Sigmoid colon (tissue), 4 donors: Measurements from ENCODE around the gene SEMA7A.
"Not testable (repeated sequence)": the region's sequence is repeated elsewhere in the genome, so short reads cannot be mapped to it uniquely, and the experiment has no call there.

Experiments used
- CTCF ChIP-seq, 4 experiments: fragments of 450-650 bp in 3 of 4; fragments of 200-600 bp in 1 of 4; IDR thresholded peaks; one replicate each; pipeline ENCODE4 v1.5.1; 2016 to 2019; ENCODE audit warnings: antibody characterized with exemption in 4 of 4, mild to moderate bottlenecking in 3 of 4, moderate library complexity in 2 of 4
- EP300 ChIP-seq, 4 donors: sonication (generic); formaldehyde crosslinking; IDR thresholded peaks; one replicate each; pipeline ENCODE4 v1.6.1; 2017; ENCODE audit warnings: antibody characterized with exemption in 4 of 4

GRCh38 chr15:74457036-74457435 is 23.3 kb upstream of the SEMA7A start:
- TF ChIP-seq EP300, CTCF (IDR thresholded peaks at IDR 0.05): not testable (repeated sequence)
